GM12878 (cell line): ENCODE results near the gene NFE2L2. TPM values are rescaled to one million over a fixed set of nuclear protein-coding genes. Genes with fewer than 3 reads are reported as not detected.
A peak's percentile ranks its signal among the peaks of the same experiment; 100 is the strongest.

Experiments
- ATAC-seq: fragments of 200-7000 bp; cut with Tn5 transposase; 3 replicates; pipeline ENCODE4 v1.9.1; 2020; ENCODE audit warnings: mild to moderate bottlenecking, moderate library complexity
- BruUV-seq: library from RNA; stranded (reverse); fragments of 400-500 nt; replicated peaks from 2 replicates; lab custom pipeline; 2021; lab: Mats Ljungman, UMichigan
- CTCF ChIA-PET: fragments of 300-600 bp; sonication (Branson Sonifier 250); formaldehyde crosslinking; extraction: SDS; loops from one replicate; lab custom pipeline; 2021; ENCODE audit warnings: inconsistent platforms; lab: Yijun Ruan, JAX
- POLR2A ChIA-PET: fragments of 350-600 bp; formaldehyde crosslinking; extraction: SDS; loops from one replicate; lab custom pipeline; 2021; ENCODE audit warnings: inconsistent platforms; lab: Charles Lee
- RAD21 ChIA-PET: fragments of 300-600 bp; sonication (Branson Sonifier 250); formaldehyde crosslinking; loops from one replicate; lab custom pipeline; 2023; ENCODE audit warnings: antibody characterized with exemption; ENCODE audit not compliant: unreplicated experiment; lab: Charles Lee
- SMC1A ChIA-PET: fragments of 300-600 bp; sonication (Branson Sonifier 250); formaldehyde crosslinking; loops from one replicate; lab custom pipeline; 2023; ENCODE audit not compliant: unreplicated experiment, uncharacterized antibody; lab: Charles Lee
- DNase-seq: peaks from one replicate; pipeline ENCODE4 v3.0.0-alpha.2; 2011; ENCODE audit warnings: low read depth, low spot score
- FAIRE-seq: peaks from 3 replicates; lab custom pipeline; 2011; peaks lifted over from hg19 to GRCh38; lab: Jason Lieb, UNC
- H2AFZ ChIP-seq: 2 replicates; pipeline ENCODE4 v1.6.0; 2011; ENCODE audit warnings: low read depth, low read length, control low read depth; ENCODE audit not compliant: control insufficient read depth
- H3K27ac ChIP-seq: 2 replicates; pipeline ENCODE4 v1.5.1; 2011; ENCODE audit warnings: control low read depth; ENCODE audit not compliant: control insufficient read depth, insufficient read depth
- H3K27me3 ChIP-seq, 2 experiments: replicated peaks in 1 of 2; 2 replicates each; pipeline versions ENCODE4 v1.6.0 to v1.6.1; 2011; ENCODE audit warnings: low read length in 1 of 2; ENCODE audit not compliant: control insufficient read depth in 2 of 2, insufficient read depth in 2 of 2
- H3K36me3 ChIP-seq, 2 experiments: 2 replicates each; pipeline ENCODE4 v1.5.1; 2011; ENCODE audit warnings: low read length in 1 of 2; ENCODE audit not compliant: control insufficient read depth in 2 of 2, insufficient read depth in 2 of 2
- H3K4me1 ChIP-seq: 2 replicates; pipeline ENCODE4 v1.6.1; 2011; ENCODE audit warnings: mild to moderate bottlenecking, low read length, moderate library complexity, mixed read lengths; ENCODE audit not compliant: control insufficient read depth, insufficient read depth
- H3K4me2 ChIP-seq: 2 replicates; pipeline ENCODE4 v1.6.0; 2011; ENCODE audit warnings: control low read depth; ENCODE audit not compliant: control insufficient read depth, insufficient read depth
- H3K4me3 ChIP-seq: fragments of 200-600 bp; sonication (generic); 2 replicates; pipeline ENCODE4 v1.5.1; 2016
- H3K79me2 ChIP-seq: 2 replicates; pipeline ENCODE4 v1.6.0; 2011; ENCODE audit warnings: low read length; ENCODE audit not compliant: control insufficient read depth, insufficient read depth
- H3K9ac ChIP-seq: 2 replicates; pipeline ENCODE4 v1.8.0; 2011; ENCODE audit warnings: low read length, control low read depth, mixed read lengths; ENCODE audit not compliant: control insufficient read depth, insufficient read depth
- H3K9me3 ChIP-seq: replicated peaks from 3 replicates; pipeline ENCODE4 v1.5.1; 2011; ENCODE audit warnings: mild to moderate bottlenecking, low read length; ENCODE audit not compliant: control insufficient read depth, insufficient read depth
- H4K20me1 ChIP-seq: 2 replicates; pipeline ENCODE4 v1.6.0; 2011; ENCODE audit not compliant: control insufficient read depth, insufficient read depth
- ATF7 ChIP-seq: fragments of 450-650 bp; IDR thresholded peaks from 2 replicates; pipeline ENCODE4 v1.6.1; 2016; ENCODE audit warnings: low read depth, mild to moderate bottlenecking
- CREB1 ChIP-seq: IDR thresholded peaks from 2 replicates; pipeline ENCODE4 v1.6.1; 2012; ENCODE audit warnings: low read depth, mild to moderate bottlenecking, inconsistent platforms
- EGR1 ChIP-seq, 2 experiments: IDR thresholded peaks; 1 replicate in 1 of 2; 2 replicates in 1 of 2; pipeline ENCODE4 v1.6.1; 2011 to 2012; ENCODE audit warnings: low read depth in 2 of 2, low read length in 2 of 2, borderline replicate concordance in 1 of 2, mild to moderate bottlenecking in 1 of 2, moderate library complexity in 1 of 2
- FOXM1 ChIP-seq: IDR thresholded peaks from 2 replicates; pipeline ENCODE4 v1.6.1; 2012; ENCODE audit warnings: low read depth, mild to moderate bottlenecking, inconsistent platforms, low read length, moderate library complexity
- GABPA ChIP-seq: IDR thresholded peaks from 2 replicates; pipeline ENCODE4 v1.6.1; 2014; ENCODE audit warnings: antibody characterized with exemption, low read depth, mild to moderate bottlenecking, inconsistent platforms
- IRF5 ChIP-seq: fragments of 450-650 bp; IDR thresholded peaks from 2 replicates; pipeline ENCODE4 v1.6.1; 2017; ENCODE audit warnings: borderline replicate concordance
- KAT2A ChIP-seq: conservative IDR thresholded peaks from 2 replicates; pipeline ENCODE4 v1.6.1; 2011; ENCODE audit warnings: low read depth, low read length; ENCODE audit not compliant: control insufficient read depth
- KLF5 ChIP-seq: fragments of 450-650 bp; IDR thresholded peaks from 2 replicates; pipeline ENCODE4 v1.6.1; 2014; ENCODE audit warnings: mild to moderate bottlenecking; ENCODE audit not compliant: partially characterized antibody
- MYB ChIP-seq: fragments of 150-350 bp; IDR thresholded peaks from 2 replicates; pipeline ENCODE4 v1.6.1; 2014; ENCODE audit warnings: mild to moderate bottlenecking, low read depth, low read length, borderline replicate concordance
- NBN ChIP-seq: fragments of 450-650 bp; IDR thresholded peaks from 2 replicates; pipeline ENCODE4 v1.6.1; 2016
- NFXL1 ChIP-seq: fragments of 450-650 bp; IDR thresholded peaks from 2 replicates; pipeline ENCODE4 v1.6.1; 2017; ENCODE audit warnings: antibody characterized with exemption, mild to moderate bottlenecking, borderline replicate concordance
- NR2C2 ChIP-seq: IDR thresholded peaks from 2 replicates; pipeline ENCODE4 v1.6.1; 2011; ENCODE audit warnings: borderline replicate concordance, low read depth; ENCODE audit not compliant: control insufficient read depth, insufficient read length
- PML ChIP-seq: IDR thresholded peaks from 2 replicates; pipeline ENCODE4 v1.6.1; 2012; ENCODE audit warnings: low read length, inconsistent platforms
- POU2F2 ChIP-seq: IDR thresholded peaks from 3 replicates; pipeline ENCODE4 v1.6.1; 2011; ENCODE audit warnings: low read depth, mild to moderate bottlenecking, low read length, borderline replicate concordance
- RB1 ChIP-seq: fragments of 450-650 bp; formaldehyde crosslinking; IDR thresholded peaks from 2 replicates; pipeline ENCODE4 v1.6.1; 2017; ENCODE audit warnings: mild to moderate bottlenecking, borderline replicate concordance
- RUNX3 ChIP-seq: IDR thresholded peaks from 2 replicates; pipeline ENCODE4 v1.6.1; 2012; ENCODE audit warnings: low read length, inconsistent platforms
- SMC3 ChIP-seq: IDR thresholded peaks from 2 replicates; pipeline ENCODE4 v1.6.1; 2011; ENCODE audit warnings: low read length, improper control_type of control experiment, borderline replicate concordance
- STAT3 ChIP-seq: IDR thresholded peaks from 2 replicates; pipeline ENCODE4 v1.6.1; 2011; ENCODE audit warnings: low read depth, low read length, improper control_type of control experiment
- SUZ12 ChIP-seq: fragments of 200-600 bp; sonication (generic); IDR thresholded peaks from one replicate; pipeline ENCODE4 v1.6.1; 2018; ENCODE audit warnings: antibody characterized with exemption, mild to moderate bottlenecking; ENCODE audit not compliant: unreplicated experiment
- ZNF217 ChIP-seq: fragments of 450-650 bp; IDR thresholded peaks from 2 replicates; pipeline ENCODE4 v1.6.1; 2017; ENCODE audit warnings: antibody characterized with exemption, mild to moderate bottlenecking
- ZNF24 ChIP-seq: fragments of 450-650 bp; IDR thresholded peaks from 2 replicates; pipeline ENCODE4 v1.6.1; 2017; ENCODE audit warnings: antibody characterized with exemption, mild to moderate bottlenecking
- WGBS: methylation state at CpG from one replicate; pipeline ENCODE4 v1.1.6; 2016; ENCODE audit warnings: low lambda C conversion rate; ENCODE audit not compliant: insufficient replicate concordance, insufficient coverage; ENCODE audit errors: missing lambda C conversion rate; 5-methylcytosine and 5-hydroxymethylcytosine counted together
- in situ Hi-C: fragments of 300-500 bp; cut with MboI; formaldehyde crosslinking; loops from 9 replicates; pipeline ENCODE4 v1.14.3; 2018; ENCODE audit warnings: mixed read lengths
- intact Hi-C: fragments of 100-400 bp; cut with micrococcal nuclease; formaldehyde crosslinking; loops from one replicate; pipeline ENCODE4 v1.14.2; 2022; ENCODE audit not compliant: unreplicated experiment
- polyA plus RNA-seq, 11 experiments: library from polyadenylated mRNA; depleted of rRNA in 4 of 11; unstranded in 6 of 11; stranded (reverse) in 5 of 11; fragments of >200 nt; fragmentation: Nextera tagmentation in 4 of 11; fragmentation: Illumina TruSeq in 1 of 11; extraction: Ambion mirVana in 4 of 11; extraction: Trizol in 1 of 11; gene quantifications; 1 replicate in 1 of 11; 2 replicates in 10 of 11; pipeline versions ENCODE4 v1.2.1 to v1.2.3, GENCODE V29; 2011 to 2016; ENCODE audit warnings: inconsistent platforms in 2 of 11, missing spikeins in 2 of 11, low read depth in 1 of 11
- total RNA-seq, 4 experiments: library from RNA; depleted of rRNA in 3 of 4; stranded (reverse); fragments of >200 nt in 3 of 4; fragmentation: Illumina TruSeq in 1 of 4; extraction: Trizol in 1 of 4; gene quantifications; 2 replicates each; pipeline versions ENCODE4 v1.2.1 to v1.2.3, GENCODE V29; 2013 to 2021
- TF ChIP-seq, protein P1 (sequence below): IDR thresholded peaks from 2 replicates; pipeline ENCODE4 v1.6.1; 2012; ENCODE audit warnings: low read depth, low read length, improper control_type of control experiment
- TF ChIP-seq, protein P2 (sequence below): fragments of 450-650 bp; IDR thresholded peaks from 2 replicates; pipeline ENCODE4 v1.6.1; 2017; ENCODE audit warnings: mild to moderate bottlenecking

Gene NFE2L2
- total and polyA plus RNA-seq, 10 of the 15 experiments (the other 5 are each of a cell fraction or from before 2014, with no cell fraction given), result 18.4 to 69.8 (median 37.1) TPM

- Histone ChIP-seq H3K27me3 (no peaks in the 10 kb centered on the region), H3K4me2 (peak overlapping the region; percentile 43), H3K9me3 (no peaks in the 10 kb centered on the region), H2AFZ (no peak overlapping the region), H3K36me3 (no peaks in the 10 kb centered on the region), H4K20me1 (no peaks in the 10 kb centered on the region), H3K9ac (no peak overlapping the region), H3K4me3 (no peak overlapping the region), H3K4me1 (peaks cover 16% of the 10 kb centered on the region), H3K79me2 (peaks cover 19% of the 10 kb centered on the region), H3K27ac (no peak overlapping the region)
- POLR2A ChIA-PET, result no interaction called here
- 0% methylated on average over 2 of the region's 2 CpGs for WGBS
- ATAC-seq (peak; percentile 76), DNase-seq (peak; percentile 31), FAIRE-seq (no peak)
- in situ Hi-C loops, result no loop called here
- CTCF ChIA-PET, result no interaction called here
- SMC1A ChIA-PET, result interaction anchor here (0.6 kb wide), 1 partner anchor 41 kb away, joined by 3 read pairs; no protein-coding TSS in a partner anchor
- BruUV-seq, result no TSS peak
- RAD21 ChIA-PET, result no interaction called here
- intact Hi-C loops, result no loop called here
- no peak for TF ChIP-seq SUZ12
- TF ChIP-seq, protein P1, sequence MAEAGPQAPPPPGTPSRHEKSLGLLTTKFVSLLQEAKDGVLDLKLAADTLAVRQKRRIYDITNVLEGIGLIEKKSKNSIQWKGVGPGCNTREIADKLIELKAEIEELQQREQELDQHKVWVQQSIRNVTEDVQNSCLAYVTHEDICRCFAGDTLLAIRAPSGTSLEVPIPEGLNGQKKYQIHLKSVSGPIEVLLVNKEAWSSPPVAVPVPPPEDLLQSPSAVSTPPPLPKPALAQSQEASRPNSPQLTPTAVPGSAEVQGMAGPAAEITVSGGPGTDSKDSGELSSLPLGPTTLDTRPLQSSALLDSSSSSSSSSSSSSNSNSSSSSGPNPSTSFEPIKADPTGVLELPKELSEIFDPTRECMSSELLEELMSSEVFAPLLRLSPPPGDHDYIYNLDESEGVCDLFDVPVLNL, result no peak
- no peak for TF ChIP-seq CREB1
- TF ChIP-seq NBN, result 0 out of 2 replicates have a peak, but pooled peaks have one; percentile 25
- TF ChIP-seq STAT3, result no peak
- no peak for TF ChIP-seq KAT2A
- no peak for TF ChIP-seq IRF5
- TF ChIP-seq ZNF217, result no peak
- no peak for TF ChIP-seq KLF5
- no peak for TF ChIP-seq RB1
- 0 out of 2 replicates have a peak, but pooled peaks have one; percentile 16 for TF ChIP-seq ATF7
- no peak for TF ChIP-seq SMC3
- no peak for TF ChIP-seq NFXL1
- no peak for TF ChIP-seq EGR1 (IDR thresholded peaks at IDR 0.05; ENCODE audit: borderline replicate concordance in 1 of 2, low read depth in 2 of 2, low read length in 2 of 2)
- no peak for TF ChIP-seq PML
- TF ChIP-seq FOXM1, result peak; percentile 38; the same call in 1 of the 2 replicates
- no peak for TF ChIP-seq MYB
- no peak for TF ChIP-seq GABPA
- peak; percentile 82 for TF ChIP-seq RUNX3
- TF ChIP-seq NR2C2, result no peak
- TF ChIP-seq, protein P2, sequence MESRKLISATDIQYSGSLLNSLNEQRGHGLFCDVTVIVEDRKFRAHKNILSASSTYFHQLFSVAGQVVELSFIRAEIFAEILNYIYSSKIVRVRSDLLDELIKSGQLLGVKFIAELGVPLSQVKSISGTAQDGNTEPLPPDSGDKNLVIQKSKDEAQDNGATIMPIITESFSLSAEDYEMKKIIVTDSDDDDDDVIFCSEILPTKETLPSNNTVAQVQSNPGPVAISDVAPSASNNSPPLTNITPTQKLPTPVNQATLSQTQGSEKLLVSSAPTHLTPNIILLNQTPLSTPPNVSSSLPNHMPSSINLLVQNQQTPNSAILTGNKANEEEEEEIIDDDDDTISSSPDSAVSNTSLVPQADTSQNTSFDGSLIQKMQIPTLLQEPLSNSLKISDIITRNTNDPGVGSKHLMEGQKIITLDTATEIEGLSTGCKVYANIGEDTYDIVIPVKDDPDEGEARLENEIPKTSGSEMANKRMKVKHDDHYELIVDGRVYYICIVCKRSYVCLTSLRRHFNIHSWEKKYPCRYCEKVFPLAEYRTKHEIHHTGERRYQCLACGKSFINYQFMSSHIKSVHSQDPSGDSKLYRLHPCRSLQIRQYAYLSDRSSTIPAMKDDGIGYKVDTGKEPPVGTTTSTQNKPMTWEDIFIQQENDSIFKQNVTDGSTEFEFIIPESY, result no peak
- TF ChIP-seq ZNF24, result no peak
- no peak for TF ChIP-seq POU2F2
Observed at GRCh38 chr2:177207101-177207500, 57.4 kb downstream of the NFE2L2 start.
